ENCODE measurements around the gene KLHL29.

DNA sequence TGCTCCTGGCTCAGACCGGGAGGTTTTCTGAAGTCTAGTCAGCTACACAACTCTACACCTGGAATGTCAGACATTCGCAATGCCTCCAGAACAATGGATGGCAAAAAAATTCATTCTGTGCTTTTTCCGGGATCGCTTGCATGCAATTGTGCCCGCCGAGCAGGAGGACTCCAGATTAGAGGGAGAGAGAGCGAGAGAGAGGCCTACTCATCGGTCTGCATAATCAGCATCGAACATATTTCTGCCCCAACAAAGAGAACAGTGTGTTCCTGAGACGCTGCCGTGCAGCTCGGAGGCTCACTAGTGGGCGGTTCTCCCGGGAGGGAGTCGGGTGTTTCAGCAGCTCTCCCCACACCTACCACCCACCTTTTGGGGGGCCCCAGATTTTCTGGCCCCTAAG is 117.1 kb downstream of the KLHL29 start:
- no peak for TF ChIP-seq RAD21 (IDR thresholded peaks at IDR 0.05; ENCODE audit: low read depth)
- TF ChIP-seq CREB1 (IDR thresholded peaks at IDR 0.05; ENCODE audit: low read depth) = no peak
- TF ChIP-seq TEAD4 (IDR thresholded peaks at IDR 0.05) = no peak
- no peak for TF ChIP-seq EP300 (IDR thresholded peaks at IDR 0.05; ENCODE audit: borderline replicate concordance)
- no peak for TF ChIP-seq TAF1 (IDR thresholded peaks at IDR 0.05; ENCODE audit: low read depth)
- TF ChIP-seq CEBPB (IDR thresholded peaks at IDR 0.05) = no peak
- TF ChIP-seq, protein P1, sequence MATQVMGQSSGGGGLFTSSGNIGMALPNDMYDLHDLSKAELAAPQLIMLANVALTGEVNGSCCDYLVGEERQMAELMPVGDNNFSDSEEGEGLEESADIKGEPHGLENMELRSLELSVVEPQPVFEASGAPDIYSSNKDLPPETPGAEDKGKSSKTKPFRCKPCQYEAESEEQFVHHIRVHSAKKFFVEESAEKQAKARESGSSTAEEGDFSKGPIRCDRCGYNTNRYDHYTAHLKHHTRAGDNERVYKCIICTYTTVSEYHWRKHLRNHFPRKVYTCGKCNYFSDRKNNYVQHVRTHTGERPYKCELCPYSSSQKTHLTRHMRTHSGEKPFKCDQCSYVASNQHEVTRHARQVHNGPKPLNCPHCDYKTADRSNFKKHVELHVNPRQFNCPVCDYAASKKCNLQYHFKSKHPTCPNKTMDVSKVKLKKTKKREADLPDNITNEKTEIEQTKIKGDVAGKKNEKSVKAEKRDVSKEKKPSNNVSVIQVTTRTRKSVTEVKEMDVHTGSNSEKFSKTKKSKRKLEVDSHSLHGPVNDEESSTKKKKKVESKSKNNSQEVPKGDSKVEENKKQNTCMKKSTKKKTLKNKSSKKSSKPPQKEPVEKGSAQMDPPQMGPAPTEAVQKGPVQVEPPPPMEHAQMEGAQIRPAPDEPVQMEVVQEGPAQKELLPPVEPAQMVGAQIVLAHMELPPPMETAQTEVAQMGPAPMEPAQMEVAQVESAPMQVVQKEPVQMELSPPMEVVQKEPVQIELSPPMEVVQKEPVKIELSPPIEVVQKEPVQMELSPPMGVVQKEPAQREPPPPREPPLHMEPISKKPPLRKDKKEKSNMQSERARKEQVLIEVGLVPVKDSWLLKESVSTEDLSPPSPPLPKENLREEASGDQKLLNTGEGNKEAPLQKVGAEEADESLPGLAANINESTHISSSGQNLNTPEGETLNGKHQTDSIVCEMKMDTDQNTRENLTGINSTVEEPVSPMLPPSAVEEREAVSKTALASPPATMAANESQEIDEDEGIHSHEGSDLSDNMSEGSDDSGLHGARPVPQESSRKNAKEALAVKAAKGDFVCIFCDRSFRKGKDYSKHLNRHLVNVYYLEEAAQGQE (IDR thresholded peaks at IDR 0.05; ENCODE audit: low read depth) = no peak
- TF ChIP-seq TCF12 (IDR thresholded peaks at IDR 0.05; ENCODE audit: low read depth) = no peak
- TF ChIP-seq EGR1 (IDR thresholded peaks at IDR 0.05) = no peak
- TF ChIP-seq, protein P2, sequence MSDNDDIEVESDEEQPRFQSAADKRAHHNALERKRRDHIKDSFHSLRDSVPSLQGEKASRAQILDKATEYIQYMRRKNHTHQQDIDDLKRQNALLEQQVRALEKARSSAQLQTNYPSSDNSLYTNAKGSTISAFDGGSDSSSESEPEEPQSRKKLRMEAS (IDR thresholded peaks at IDR 0.05) = no peak
- TF ChIP-seq, protein P3, sequence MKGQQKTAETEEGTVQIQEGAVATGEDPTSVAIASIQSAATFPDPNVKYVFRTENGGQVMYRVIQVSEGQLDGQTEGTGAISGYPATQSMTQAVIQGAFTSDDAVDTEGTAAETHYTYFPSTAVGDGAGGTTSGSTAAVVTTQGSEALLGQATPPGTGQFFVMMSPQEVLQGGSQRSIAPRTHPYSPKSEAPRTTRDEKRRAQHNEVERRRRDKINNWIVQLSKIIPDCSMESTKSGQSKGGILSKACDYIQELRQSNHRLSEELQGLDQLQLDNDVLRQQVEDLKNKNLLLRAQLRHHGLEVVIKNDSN (IDR thresholded peaks at IDR 0.05) = no peak
- no peak for TF ChIP-seq FOXM1 (IDR thresholded peaks at IDR 0.05; ENCODE audit: borderline replicate concordance, low read depth)

All from Ishikawa (cell line).